Bronchial epithelial cell (primary cell): ENCODE results near the gene CNGA4. TPM values are rescaled to one million over a fixed set of nuclear protein-coding genes. Genes with fewer than 3 reads are reported as not detected.
A peak's percentile ranks its signal among the peaks of the same experiment; 100 is the strongest.

ENCODE experiments used
- DNase-seq: peaks from one replicate; pipeline ENCODE4 v3.0.0-alpha.2; 2010; ENCODE audit warnings: low read depth
- FAIRE-seq: peaks from 2 replicates; lab custom pipeline; 2011; peaks lifted over from hg19 to GRCh38; lab: Jason Lieb, UNC
- H3K27me3 ChIP-seq: 2 replicates; pipeline ENCODE4 v1.5.1; 2011; ENCODE audit warnings: low read length; ENCODE audit not compliant: control insufficient read depth, insufficient read depth
- H3K36me3 ChIP-seq: 2 replicates; pipeline ENCODE4 v1.5.1; 2011; ENCODE audit warnings: low read length; ENCODE audit not compliant: control insufficient read depth, insufficient read depth
- H3K4me3 ChIP-seq: 2 replicates; pipeline ENCODE4 v1.5.1; 2011; ENCODE audit warnings: mild to moderate bottlenecking, low read depth, low read length, control low read depth
- total RNA-seq: library from RNA; depleted of rRNA; stranded (reverse); fragments of >200 nt; gene quantifications from 2 replicates; pipeline ENCODE4 v1.2.1, GENCODE V29; 2014
- TF ChIP-seq, protein P1 (sequence below): IDR thresholded peaks from 2 replicates; pipeline ENCODE4 v1.5.1; 2011; ENCODE audit warnings: mild to moderate bottlenecking, moderate library complexity, low read length, control low read depth, inconsistent platforms; ENCODE audit not compliant: insufficient read depth, severe bottlenecking

CNGA4 gene, protein sequence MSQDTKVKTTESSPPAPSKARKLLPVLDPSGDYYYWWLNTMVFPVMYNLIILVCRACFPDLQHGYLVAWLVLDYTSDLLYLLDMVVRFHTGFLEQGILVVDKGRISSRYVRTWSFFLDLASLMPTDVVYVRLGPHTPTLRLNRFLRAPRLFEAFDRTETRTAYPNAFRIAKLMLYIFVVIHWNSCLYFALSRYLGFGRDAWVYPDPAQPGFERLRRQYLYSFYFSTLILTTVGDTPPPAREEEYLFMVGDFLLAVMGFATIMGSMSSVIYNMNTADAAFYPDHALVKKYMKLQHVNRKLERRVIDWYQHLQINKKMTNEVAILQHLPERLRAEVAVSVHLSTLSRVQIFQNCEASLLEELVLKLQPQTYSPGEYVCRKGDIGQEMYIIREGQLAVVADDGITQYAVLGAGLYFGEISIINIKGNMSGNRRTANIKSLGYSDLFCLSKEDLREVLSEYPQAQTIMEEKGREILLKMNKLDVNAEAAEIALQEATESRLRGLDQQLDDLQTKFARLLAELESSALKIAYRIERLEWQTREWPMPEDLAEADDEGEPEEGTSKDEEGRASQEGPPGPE
- total RNA-seq: 0.26 TPM in 1 of 2 replicates, not detected in the other

DNA sequence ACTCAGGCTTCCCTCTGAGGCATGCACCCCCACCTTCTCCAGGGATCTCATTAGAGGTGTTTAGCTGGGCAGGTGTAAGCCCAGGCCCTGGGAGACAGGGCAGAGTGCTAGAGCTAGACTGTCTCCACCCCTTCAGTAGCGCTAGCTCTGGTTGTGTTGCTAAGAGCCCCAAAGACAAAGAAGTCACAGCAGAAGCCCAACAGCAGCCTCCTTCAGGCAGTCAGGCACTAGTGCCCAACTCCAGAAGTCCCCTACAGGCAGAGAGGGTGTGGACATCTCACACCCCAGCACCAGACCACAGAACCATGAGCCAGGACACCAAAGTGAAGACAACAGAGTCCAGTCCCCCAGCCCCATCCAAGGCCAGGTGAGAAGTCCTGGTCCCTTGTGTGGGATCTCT, at the start of gene CNGA4:
Gene CNGA4 (plus strand): TSS at position 188 of the 400 bp plus-strand sequence. CDS start 118 bp downstream, at position 306.
- no peak for FAIRE-seq
- no peak for DNase-seq

DNA sequence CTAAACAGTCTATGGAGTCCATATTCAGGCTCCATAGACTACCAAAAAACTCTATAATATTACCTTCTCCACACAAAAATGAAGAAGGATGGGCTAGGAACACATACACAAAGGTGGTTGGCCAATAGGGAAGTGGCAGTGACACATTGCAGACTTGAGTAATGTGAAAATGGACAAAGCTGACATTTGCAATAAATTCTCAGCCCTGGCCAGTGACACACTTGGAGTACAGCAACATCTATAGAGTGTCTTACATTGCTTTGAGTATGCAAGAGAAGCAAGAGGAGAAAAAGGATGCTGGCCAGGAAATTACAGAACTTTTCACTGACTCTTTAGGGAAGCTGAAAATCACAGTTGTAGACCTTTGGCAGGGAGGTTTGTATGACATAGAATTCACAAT, 47.1 kb upstream of the CNGA4 start:
- FAIRE-seq (no peak), DNase-seq (no peak)
- no peak overlapping the region for H3K4me3 ChIP-seq
- H3K36me3 ChIP-seq: no peaks in the 10 kb centered on the region
- TF ChIP-seq, protein P1, sequence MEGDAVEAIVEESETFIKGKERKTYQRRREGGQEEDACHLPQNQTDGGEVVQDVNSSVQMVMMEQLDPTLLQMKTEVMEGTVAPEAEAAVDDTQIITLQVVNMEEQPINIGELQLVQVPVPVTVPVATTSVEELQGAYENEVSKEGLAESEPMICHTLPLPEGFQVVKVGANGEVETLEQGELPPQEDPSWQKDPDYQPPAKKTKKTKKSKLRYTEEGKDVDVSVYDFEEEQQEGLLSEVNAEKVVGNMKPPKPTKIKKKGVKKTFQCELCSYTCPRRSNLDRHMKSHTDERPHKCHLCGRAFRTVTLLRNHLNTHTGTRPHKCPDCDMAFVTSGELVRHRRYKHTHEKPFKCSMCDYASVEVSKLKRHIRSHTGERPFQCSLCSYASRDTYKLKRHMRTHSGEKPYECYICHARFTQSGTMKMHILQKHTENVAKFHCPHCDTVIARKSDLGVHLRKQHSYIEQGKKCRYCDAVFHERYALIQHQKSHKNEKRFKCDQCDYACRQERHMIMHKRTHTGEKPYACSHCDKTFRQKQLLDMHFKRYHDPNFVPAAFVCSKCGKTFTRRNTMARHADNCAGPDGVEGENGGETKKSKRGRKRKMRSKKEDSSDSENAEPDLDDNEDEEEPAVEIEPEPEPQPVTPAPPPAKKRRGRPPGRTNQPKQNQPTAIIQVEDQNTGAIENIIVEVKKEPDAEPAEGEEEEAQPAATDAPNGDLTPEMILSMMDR: no peak
- no peaks in the 10 kb centered on the region for H3K27me3 ChIP-seq

More for the DNA sequence above, at the start of gene CNGA4:
- no peak within 1 kb of the TSS for H3K4me3 ChIP-seq
- TF ChIP-seq, protein P1: no peak
- no peaks in the 10 kb centered on the region for H3K36me3 ChIP-seq
- no peaks in the 10 kb centered on the region for H3K27me3 ChIP-seq

DNA sequence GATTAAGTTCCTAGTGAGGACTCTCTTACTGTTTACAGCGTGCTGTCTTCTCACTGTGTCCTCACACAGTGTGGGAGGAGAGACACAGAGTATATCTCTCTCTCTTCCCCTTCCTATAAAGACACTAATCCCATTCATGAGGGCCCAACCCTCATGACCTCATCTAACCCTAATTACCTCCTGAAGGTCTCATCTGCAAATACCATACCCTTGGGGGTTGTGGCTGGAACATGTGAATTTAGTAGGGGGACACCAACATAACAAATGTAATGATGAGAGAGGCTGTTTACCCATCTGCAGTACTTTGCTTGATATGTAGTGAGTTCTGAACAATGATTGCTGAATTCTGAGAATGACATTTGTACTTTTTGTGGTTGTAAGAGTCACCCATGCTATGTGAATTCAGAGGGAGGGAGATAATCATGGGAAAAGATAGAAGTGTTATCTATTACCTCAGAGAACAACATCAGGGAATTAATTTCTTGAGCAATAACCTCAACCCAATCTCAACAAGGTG, 44.8 kb upstream of the CNGA4 start:
- no peaks in the 10 kb centered on the region for H3K27me3 ChIP-seq
- DNase-seq (peak; percentile 3), FAIRE-seq (no peak)
- no peak overlapping the region for H3K4me3 ChIP-seq
- no peaks in the 10 kb centered on the region for H3K36me3 ChIP-seq
- TF ChIP-seq, protein P1: no peak

DNA sequence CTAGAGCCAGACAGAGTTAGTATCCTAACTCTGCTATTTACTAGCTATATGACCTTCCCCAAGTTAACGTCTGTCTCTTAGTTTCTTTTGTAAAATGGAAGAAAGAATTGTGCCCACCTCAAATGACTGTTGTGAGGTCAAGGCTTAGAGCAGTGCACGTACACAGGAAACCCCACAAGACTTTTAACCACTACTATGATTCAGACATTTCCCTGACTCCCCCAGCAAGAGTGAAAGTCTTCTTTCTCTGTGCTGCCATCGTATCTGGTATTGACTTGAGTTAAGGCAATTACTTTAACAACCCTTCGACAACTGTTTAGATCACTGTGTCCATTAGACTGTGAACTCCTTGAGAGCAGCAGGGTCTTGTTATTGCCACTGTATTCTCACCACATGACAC, 42.5 kb upstream of the CNGA4 start:
- TF ChIP-seq, protein P1: no peak

DNA sequence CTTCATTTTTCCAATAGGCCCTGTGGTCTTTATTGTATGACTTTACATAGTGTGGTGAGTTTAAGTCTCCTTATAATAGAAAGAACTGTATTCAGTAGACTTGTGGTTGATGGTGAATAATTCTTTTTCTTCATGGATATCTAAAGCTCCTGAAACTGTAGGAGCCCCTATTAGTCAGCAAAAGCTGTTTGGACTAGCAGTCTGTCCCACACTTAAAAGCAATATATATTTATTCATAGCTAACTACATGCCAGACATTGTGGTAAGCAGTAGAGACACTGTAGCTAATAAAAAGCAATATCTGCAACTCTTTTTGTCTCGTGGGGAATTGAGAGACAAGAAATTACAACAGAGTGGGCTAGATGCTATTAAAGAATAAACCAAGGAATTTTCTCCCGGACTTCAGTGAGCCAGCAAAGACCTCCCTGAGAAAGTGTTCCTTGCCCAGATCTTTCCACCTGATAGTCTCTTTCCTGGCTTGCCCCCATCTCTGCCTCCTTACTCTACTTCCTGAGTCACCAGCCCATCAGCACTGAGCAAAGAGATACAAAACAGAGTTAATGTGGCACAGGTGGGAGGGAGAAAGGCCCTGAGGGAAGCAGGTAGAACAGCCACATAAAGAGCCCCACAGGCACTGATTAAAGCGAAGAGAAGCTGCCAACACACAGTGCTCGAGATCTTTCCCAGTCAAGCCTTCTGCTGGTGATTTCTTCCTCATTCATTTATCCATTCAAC, 41.3 kb upstream of the CNGA4 start:
- H3K36me3 ChIP-seq: no peaks in the 10 kb centered on the region
- TF ChIP-seq, protein P1: no peak
- FAIRE-seq: no peak
- H3K27me3 ChIP-seq: no peaks in the 10 kb centered on the region
- no peak for DNase-seq
- no peak overlapping the region for H3K4me3 ChIP-seq

More for the DNA sequence above, 42.5 kb upstream of the CNGA4 start:
- no peak overlapping the region for H3K4me3 ChIP-seq
- DNase-seq (no peak), FAIRE-seq (no peak)
- H3K27me3 ChIP-seq: no peaks in the 10 kb centered on the region
- H3K36me3 ChIP-seq: no peaks in the 10 kb centered on the region
